ENCODE results near the gene AGO3. TPM values are rescaled to one million over a fixed set of nuclear protein-coding genes. Genes with fewer than 3 reads are reported as not detected.

Gene AGO3
- polyA plus RNA-seq, 1 donor from 2014 or later = 13.1 TPM

DNA sequence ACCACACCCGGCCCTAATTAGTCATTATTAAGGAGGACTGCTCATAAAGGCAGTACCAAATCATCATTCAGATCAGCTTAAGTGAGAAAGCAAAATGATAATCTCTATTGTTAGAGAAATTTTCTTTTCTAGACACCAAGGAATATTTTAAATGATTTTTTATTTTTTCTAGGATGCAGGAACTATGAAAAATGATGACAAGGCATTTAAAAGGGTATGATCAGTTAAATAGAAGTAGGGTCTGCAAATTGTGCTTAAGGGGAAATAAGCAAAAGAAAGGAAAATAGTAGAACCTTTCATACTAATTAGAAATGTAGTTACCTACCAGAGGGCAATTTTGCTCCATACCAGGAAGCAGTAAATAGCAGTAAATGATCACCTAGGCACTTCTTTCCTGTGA lies 131.4 kb downstream of the AGO3 start:
- H3K27me3 Mint-ChIP-seq = no peaks in the 10 kb centered on the region
- H3K27ac Mint-ChIP-seq = no peak overlapping the region
- H3K4me3 Mint-ChIP-seq = no peak overlapping the region
- H3K36me3 Mint-ChIP-seq = no peaks in the 10 kb centered on the region
- no peaks in the 10 kb centered on the region for H3K9me3 Mint-ChIP-seq
- no peaks in the 10 kb centered on the region for H3K4me1 Mint-ChIP-seq

DNA sequence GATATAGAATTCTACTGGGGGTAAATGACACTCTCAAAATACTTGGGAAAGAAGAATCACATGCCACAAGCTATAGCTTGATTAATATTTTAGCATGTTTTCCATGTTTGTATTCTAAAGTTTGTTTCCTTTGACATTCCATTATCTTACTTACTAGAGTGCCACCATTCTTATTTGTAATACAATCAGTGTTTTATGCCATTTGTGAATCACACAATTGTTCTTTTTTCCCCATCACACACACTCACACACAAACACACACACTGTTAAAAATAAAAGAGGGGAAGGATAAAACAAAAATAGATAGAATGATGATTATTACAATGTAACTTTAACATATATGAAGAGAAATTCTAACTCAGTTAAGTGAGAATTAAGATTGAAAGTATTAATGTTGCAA lies 137.0 kb downstream of the AGO3 start:
- Mint-ChIP-seq H3K4me3 (no peak overlapping the region), H3K27me3 (no peaks in the 10 kb centered on the region), H3K27ac (no peak overlapping the region), H3K9me3 (peaks cover 0 to 3% (median 0%) of the 10 kb centered on the region in 3 donors), H3K4me1 (peaks cover 0 to 1% (median 0%) of the 10 kb centered on the region in 3 donors), H3K36me3 (no peaks in the 10 kb centered on the region)

DNA sequence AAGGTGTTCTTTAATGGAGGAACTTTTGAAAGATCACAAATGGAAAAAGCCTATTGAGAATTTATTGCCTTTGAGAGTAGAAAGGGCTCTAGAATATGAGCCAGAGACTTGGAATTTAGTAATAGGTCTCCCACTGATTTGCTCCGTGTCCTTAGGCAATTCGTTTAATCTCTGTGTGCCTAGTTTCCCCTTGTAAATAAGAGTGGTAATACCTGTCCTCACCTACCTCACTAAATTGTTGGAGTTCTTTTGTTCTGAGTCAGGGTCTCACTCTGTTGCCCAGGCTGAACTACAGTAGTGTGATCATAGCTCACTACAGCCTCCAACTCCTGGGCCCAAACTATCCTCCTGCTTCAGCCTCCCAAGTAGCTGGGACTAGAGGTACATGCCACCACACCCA lies 138.0 kb downstream of the AGO3 start:
- no peak overlapping the region for H3K27ac Mint-ChIP-seq
- peaks cover 0 to 3% (median 0%) of the 10 kb centered on the region in 3 donors for H3K9me3 Mint-ChIP-seq
- peaks cover 0 to 1% (median 0%) of the 10 kb centered on the region in 3 donors for H3K4me1 Mint-ChIP-seq
- no peaks in the 10 kb centered on the region for H3K36me3 Mint-ChIP-seq
- H3K4me3 Mint-ChIP-seq = no peak overlapping the region
- no peaks in the 10 kb centered on the region for H3K27me3 Mint-ChIP-seq

DNA sequence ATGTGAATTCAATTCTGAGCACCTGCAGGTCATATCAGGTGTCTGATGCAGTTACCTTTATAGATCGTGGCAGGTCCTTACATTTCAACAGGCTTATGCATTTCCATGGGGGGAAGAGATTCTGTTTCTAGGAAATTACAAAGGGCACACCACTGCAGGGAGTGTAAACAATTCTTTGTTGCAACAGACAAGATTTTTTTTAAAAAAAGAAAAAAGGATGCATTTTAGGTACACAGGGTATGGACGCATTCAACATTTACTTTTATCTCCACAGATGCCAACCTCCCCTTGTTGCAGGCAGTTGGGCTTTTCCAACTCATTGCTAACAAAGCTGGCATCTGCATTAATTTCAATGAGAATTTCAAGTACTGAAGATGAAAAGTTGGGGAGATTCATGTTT lies 139.4 kb downstream of the AGO3 start:
- peaks cover 0 to 3% (median 0%) of the 10 kb centered on the region in 3 donors for H3K9me3 Mint-ChIP-seq
- no peaks in the 10 kb centered on the region for H3K27me3 Mint-ChIP-seq
- no peaks in the 10 kb centered on the region for H3K36me3 Mint-ChIP-seq
- no peak overlapping the region for H3K4me3 Mint-ChIP-seq
- H3K27ac Mint-ChIP-seq = no peak overlapping the region
- peaks cover 0 to 1% (median 0%) of the 10 kb centered on the region in 3 donors for H3K4me1 Mint-ChIP-seq

DNA sequence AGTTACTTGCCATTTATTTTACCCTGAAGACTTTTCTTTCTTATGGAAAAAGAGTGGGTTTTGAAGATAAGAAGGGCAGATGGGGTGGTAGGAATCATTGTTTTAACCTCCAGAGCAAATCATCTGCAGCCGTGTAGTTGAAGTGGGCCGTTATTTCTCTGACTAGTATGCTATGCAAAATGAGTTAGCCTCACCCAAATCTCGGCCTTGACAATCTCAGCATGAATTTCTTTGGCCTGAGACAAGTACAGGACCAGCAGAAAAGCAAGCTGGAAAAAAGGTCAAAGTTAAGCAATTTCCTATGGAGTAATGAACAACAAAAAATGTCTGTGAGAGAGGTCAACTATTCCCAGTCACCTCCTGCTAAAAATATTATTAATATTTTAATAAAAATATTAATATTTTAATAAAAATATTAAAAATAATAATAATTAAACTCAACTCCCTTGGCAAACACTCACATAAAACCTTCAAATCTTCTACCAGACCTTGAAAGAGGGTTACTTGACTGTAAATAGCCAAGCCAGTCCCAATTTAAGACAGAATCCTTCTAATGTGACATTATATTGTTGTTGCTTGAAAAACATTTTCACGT lies 146.2 kb downstream of the AGO3 start:
- no peaks in the 10 kb centered on the region for H3K36me3 Mint-ChIP-seq
- H3K27me3 Mint-ChIP-seq = peaks cover 3% of the 10 kb centered on the region
- H3K9me3 Mint-ChIP-seq = no peaks in the 10 kb centered on the region
- no peak overlapping the region for H3K27ac Mint-ChIP-seq
- H3K4me3 Mint-ChIP-seq = no peak overlapping the region
- H3K4me1 Mint-ChIP-seq = peaks cover 0 to 1% (median 0%) of the 10 kb centered on the region in 3 donors

DNA sequence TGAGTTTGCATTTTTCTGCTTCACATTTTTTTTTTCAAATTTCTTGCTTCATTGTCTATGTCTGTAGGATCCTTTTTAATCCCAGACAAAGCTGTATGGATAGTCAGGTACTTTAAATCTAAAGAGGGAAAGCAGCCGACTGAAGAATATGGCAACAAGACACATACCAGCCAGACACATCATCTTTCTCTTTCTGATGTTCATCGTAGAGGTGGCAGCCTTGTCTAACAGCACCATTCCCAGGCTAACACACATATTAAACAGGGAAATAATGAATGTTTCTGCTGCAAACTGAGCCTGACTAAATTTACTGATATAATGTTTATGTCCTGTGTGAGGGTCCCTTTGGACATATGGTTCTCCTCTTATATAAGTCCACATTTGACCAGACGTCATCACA lies 149.3 kb downstream of the AGO3 start:
- H3K4me3 Mint-ChIP-seq = no peak overlapping the region
- H3K36me3 Mint-ChIP-seq = no peaks in the 10 kb centered on the region
- no peaks in the 10 kb centered on the region for H3K4me1 Mint-ChIP-seq
- H3K9me3 Mint-ChIP-seq = no peaks in the 10 kb centered on the region
- H3K27me3 Mint-ChIP-seq = peaks cover 17% of the 10 kb centered on the region
- H3K27ac Mint-ChIP-seq = no peak overlapping the region

DNA sequence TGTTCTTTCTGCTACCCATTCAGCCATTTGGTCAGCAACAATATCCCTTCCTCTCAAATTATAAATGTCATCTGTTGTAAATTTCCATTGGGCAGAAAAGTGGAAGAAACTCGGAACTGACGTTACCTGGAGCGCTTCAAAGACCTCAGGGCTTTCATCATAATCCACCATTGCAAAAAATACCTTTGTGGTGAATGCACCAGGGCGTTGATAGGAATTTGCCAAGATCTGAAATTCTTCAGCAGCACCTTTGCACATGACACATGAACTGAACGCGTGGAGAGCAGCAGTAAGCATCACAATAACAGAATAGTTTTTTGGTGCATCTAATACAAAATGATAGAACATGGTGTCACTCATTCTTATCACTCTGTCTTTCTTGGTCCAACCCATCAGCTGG lies 149.9 kb downstream of the AGO3 start:
- peaks cover 20% of the 10 kb centered on the region for H3K27me3 Mint-ChIP-seq
- H3K4me1 Mint-ChIP-seq = no peaks in the 10 kb centered on the region
- no peaks in the 10 kb centered on the region for H3K9me3 Mint-ChIP-seq
- no peak overlapping the region for H3K4me3 Mint-ChIP-seq
- H3K27ac Mint-ChIP-seq = no peak overlapping the region
- H3K36me3 Mint-ChIP-seq = no peaks in the 10 kb centered on the region

DNA sequence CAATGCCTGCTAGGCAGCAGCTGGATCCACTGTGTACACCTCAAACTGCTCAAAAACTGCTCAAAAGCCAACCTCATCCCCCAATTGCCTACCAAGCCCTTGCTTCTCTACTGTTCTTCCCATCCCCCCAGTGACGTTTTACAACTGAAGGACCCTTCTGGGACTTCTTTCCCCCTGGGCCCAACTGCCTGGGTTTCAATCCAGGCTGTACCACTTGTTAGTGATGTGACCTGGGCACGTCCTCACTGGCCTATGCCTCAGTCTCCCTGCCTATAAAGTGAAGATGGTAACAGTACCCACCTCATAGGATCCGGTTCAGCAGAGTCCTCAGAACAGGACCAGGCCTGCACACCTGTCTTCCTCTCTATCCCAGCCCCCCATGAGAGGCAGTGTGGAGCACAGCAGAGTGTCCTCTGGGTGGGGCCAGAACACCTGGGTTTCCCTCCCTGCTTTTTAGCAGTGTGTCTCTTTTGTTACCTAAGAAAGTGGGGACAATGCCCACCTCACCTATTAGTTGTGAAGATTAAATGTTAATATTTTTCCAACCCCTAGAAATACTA lies 151.1 kb downstream of the AGO3 start:
- no peaks in the 10 kb centered on the region for H3K36me3 Mint-ChIP-seq
- no peaks in the 10 kb centered on the region for H3K4me1 Mint-ChIP-seq
- H3K27me3 Mint-ChIP-seq = peaks cover 24% of the 10 kb centered on the region
- peak overlapping the region in 1 of 4 donors; percentile 6 for H3K4me3 Mint-ChIP-seq
- H3K9me3 Mint-ChIP-seq = no peaks in the 10 kb centered on the region
- H3K27ac Mint-ChIP-seq = no peak overlapping the region

DNA sequence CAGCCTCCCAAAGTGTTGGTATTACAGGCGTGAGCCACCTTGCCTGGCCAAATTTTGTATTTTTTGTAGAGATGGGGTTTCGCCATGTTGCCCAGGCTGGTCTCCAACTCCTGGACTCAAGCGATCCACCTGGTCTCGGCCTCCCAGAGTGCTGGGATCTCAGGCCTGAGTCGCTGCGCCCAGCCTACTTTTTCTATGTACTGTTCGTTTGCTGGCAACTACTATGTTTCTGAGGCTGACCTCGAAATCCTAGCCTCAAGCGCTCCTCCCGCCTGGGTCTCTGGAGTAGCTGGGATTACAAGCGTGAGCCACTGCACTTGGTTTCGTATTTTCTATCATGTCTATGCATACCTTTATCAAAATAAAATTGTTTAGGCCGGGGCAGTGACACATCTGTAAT lies 152.3 kb downstream of the AGO3 start:
- Mint-ChIP-seq H3K27ac (no peak overlapping the region), H3K4me3 (peak overlapping the region in 1 of 4 donors; percentile 7), H3K9me3 (no peaks in the 10 kb centered on the region), H3K36me3 (no peaks in the 10 kb centered on the region), H3K27me3 (peaks cover 24% of the 10 kb centered on the region), H3K4me1 (no peaks in the 10 kb centered on the region)

DNA sequence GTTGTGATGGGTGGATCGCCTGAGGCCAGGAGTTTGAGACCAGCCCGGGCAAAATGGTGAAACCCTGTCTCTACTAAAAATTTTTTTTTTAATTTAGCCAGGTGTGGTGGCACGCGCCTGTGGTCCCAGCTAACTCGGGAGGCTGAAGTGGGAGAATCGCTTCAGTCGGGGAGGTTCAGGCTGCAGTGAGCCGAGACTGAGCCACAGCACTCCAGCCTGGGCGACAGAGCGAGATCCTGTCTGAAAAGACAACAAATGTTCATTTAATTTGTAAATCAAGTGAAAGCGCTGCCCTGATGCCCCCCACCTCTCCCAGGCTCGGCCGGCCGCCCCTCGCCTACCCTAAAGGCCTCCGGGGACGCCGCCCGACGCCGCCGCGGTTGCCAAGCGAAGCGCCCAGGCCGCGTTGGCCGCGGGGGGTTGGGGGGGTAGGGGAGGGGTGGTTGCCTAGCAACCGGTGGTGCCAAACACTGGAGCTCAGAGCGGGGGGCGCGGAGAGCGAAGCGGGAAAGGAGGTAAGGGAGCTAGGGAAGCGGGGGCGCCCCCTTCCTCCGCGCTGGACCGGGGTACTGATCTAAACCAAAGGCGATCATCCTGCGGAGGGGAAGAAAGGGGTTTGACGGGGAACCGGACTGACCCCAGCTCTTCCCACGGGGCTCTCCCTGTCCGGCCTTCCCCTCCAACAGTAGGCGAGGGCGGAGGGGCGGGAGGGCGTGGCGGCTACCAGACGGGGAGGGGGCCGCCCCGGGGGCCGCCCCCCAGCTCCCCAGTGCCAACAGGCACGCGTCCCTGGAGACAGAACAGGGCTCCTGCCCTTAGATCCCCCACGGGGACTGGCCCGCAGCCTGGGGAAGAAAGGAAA lies 153.0 kb downstream of the AGO3 start, which contains the start of gene TEKT2:
Gene TEKT2 (plus strand): TSS at position 460 of the 862 bp plus-strand sequence. CDS start 828 bp downstream, outside the sequence.
- no peaks in the 10 kb centered on the region for H3K4me1 Mint-ChIP-seq
- peak within 1 kb of the TSS in 3 of 4 donors; percentile 30 to 60 (median 35) for H3K4me3 Mint-ChIP-seq
- no peaks in the 10 kb centered on the region for H3K9me3 Mint-ChIP-seq
- no peaks in the 10 kb centered on the region for H3K36me3 Mint-ChIP-seq
- H3K27ac Mint-ChIP-seq = peak within 1 kb of the TSS in 1 of 3 donors; percentile 9
- peaks cover 24% of the 10 kb centered on the region for H3K27me3 Mint-ChIP-seq

DNA sequence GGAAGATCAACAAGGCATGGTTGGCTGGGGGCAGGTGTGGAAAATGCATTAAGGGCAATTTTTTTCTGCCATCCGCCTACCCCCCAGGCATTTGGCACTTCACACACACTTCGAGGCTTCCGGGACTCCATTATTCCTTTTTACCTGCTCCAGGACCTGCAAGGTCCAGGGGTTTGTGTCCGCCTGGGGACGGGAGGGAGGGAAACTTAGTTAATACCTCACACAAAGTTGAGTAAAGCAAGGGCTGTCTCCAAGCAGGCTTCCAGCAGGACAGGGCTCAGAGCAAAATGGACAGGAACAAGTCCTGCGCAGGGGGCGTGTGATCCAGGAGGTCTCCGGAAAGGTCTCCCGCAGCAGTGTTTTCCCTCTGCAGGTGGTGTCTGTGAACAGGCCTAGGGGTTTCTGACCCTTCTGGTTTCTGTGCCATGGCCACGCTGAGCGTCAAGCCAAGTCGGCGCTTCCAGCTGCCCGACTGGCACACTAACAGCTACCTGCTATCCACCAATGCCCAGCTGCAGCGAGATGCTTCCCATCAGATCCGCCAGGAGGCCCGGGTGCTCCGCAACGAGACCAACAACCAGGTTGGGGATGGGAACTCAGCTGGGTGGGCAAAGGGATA lies 153.7 kb downstream of the AGO3 start:
- H3K36me3 Mint-ChIP-seq = no peaks in the 10 kb centered on the region
- H3K27me3 Mint-ChIP-seq = peaks cover 24% of the 10 kb centered on the region
- H3K4me3 Mint-ChIP-seq = peak overlapping the region in 3 of 4 donors; percentile 30 to 37 (median 35)
- H3K4me1 Mint-ChIP-seq = peaks cover 5% of the 10 kb centered on the region in 3 donors
- H3K27ac Mint-ChIP-seq = peak overlapping the region in 1 of 3 donors; percentile 9
- no peaks in the 10 kb centered on the region for H3K9me3 Mint-ChIP-seq

DNA sequence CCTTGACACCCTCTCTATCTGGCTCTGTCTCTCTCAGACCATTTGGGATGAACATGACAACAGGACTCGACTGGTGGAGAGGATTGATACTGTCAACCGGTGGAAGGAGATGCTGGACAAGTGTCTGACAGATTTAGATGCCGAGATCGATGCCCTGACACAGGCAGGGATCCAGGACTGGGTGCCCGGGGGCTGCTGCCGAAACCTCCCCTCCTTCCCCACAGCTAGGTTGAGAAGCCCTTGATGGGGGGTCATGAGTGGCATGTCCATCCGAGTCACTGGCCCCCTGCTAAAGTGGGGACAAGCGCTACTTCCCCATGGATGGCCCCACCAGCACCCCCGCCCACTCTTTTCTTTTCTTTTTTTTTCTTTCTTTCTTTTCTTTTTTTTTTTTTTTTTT lies 154.2 kb downstream of the AGO3 start:
- peak overlapping the region in 2 of 4 donors; percentile 30 to 37 for H3K4me3 Mint-ChIP-seq
- H3K27ac Mint-ChIP-seq = no peak overlapping the region
- H3K4me1 Mint-ChIP-seq = peaks cover 7 to 9% (median 7%) of the 10 kb centered on the region in 3 donors
- peaks cover 24% of the 10 kb centered on the region for H3K27me3 Mint-ChIP-seq
- no peaks in the 10 kb centered on the region for H3K36me3 Mint-ChIP-seq
- no peaks in the 10 kb centered on the region for H3K9me3 Mint-ChIP-seq

DNA sequence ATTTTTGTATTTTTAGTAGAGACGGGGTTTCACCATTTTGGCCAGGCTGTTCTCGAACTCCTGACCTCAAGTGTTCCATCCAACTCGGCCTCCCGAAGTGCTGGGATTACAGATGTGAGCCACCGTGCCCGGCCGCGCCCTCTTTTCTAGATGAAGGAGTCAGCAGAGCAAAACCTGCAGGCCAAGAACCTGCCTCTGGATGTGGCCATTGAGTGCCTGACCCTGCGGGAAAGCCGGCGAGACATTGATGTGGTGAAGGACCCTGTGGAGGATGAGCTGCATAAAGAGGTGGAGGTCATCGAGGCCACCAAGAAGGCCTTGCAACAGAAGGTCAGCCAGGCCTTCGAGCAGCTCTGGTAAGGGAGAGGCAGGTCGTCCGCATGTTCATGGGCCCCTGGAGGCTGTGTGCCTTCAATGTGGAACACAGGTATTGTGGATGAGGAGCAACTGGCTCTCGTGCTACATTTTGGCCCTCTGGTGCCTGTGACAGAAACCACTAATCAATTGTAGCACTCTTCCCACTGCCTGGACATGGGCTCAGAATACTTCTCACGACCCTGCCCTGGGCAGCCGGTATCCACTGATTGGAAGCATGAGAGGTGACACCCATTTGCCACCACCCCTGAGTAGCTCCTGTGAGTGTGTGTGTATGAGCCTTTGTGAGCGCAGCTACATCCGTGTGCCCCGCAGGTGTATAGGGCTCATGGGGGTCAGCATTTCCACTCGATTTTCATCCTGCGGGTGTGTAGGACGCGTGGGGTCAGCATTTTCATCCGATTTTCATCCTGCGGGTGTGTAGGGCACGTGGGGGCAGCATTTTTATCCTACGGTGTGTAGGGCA lies 155.0 kb downstream of the AGO3 start:
- H3K4me1 Mint-ChIP-seq = peaks cover 7 to 10% (median 7%) of the 10 kb centered on the region in 3 donors
- peak overlapping the region in 1 of 4 donors; percentile 82 for H3K4me3 Mint-ChIP-seq
- peaks cover 24% of the 10 kb centered on the region for H3K27me3 Mint-ChIP-seq
- peak overlapping the region; percentile 5 to 59 (median 25) for H3K27ac Mint-ChIP-seq
- H3K9me3 Mint-ChIP-seq = no peaks in the 10 kb centered on the region
- H3K36me3 Mint-ChIP-seq = no peaks in the 10 kb centered on the region

DNA sequence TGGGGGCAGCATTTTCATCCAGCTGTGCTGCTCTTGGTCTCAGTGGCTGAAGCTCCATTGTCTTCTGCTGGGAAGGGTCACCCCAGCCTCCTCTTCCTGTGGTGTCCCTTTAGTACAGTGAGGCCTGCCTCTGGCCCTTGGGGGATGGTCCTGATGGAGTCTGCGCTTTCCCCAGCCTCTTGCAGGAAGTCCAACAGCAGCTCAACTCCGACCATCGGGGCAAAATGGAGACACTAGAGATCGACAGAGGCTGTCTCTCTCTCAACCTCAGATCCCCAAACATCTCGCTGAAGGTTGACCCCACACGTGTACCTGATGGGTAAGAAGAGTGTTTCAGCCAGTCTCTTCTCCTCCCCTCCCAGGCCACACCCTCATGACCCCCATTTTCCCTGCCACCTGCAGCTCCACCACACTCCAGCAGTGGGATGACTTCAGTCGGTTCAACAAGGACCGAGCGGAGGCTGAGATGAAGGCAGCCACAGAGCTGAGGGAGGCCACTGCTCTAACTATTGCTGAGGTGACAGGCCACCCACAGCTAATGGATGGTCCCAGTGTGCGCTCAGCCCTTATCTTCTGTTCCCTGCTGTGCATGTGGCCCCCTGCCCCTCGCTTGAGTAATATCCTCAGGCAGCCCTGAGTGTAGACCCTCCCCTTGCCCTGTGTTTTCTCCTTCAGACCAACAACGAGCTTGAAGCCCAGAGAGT lies 155.8 kb downstream of the AGO3 start:
- H3K27ac Mint-ChIP-seq = peak overlapping the region in 2 of 3 donors; percentile 40 to 90
- no peaks in the 10 kb centered on the region for H3K9me3 Mint-ChIP-seq
- H3K4me3 Mint-ChIP-seq = peak overlapping the region in 3 of 4 donors; percentile 34 to 82 (median 79)
- H3K4me1 Mint-ChIP-seq = peaks cover 7 to 10% (median 7%) of the 10 kb centered on the region in 3 donors
- H3K27me3 Mint-ChIP-seq = peaks cover 24% of the 10 kb centered on the region
- no peaks in the 10 kb centered on the region for H3K36me3 Mint-ChIP-seq
